ENCODE results near the gene LINGO3. TPM values are rescaled to one million over a fixed set of nuclear protein-coding genes. Genes with fewer than 3 reads are reported as not detected.

Gene LINGO3
- total and polyA plus RNA-seq, 10 of the 15 experiments (the other 5 are each of a cell fraction or from before 2014, with no cell fraction given), result 0.09 to 2.0 (median 0.40) TPM; not detected in 5

- Histone ChIP-seq H3K27me3 (replicated peaks in 1 of 2; ENCODE audit: control insufficient read depth in 2 of 2, insufficient read depth in 2 of 2, low read length in 1 of 2) (no peaks in the 10 kb centered on the region), H3K9me3 (replicated peaks; ENCODE audit: control insufficient read depth, insufficient read depth, low read length) (no peaks in the 10 kb centered on the region), H3K4me2 (ENCODE audit: control insufficient read depth, insufficient read depth) (peak overlapping the region; percentile 98), H2AFZ (ENCODE audit: control insufficient read depth, low read depth, low read length) (peak overlapping the region; percentile 32), H3K9ac (ENCODE audit: control insufficient read depth, insufficient read depth, low read length) (peak overlapping the region; percentile 35), H3K36me3 (ENCODE audit: control insufficient read depth in 2 of 2, insufficient read depth in 2 of 2, low read length in 1 of 2) (no peaks in the 10 kb centered on the region), H3K4me1 (ENCODE audit: control insufficient read depth, insufficient read depth, low read length) (peaks cover 30% of the 10 kb centered on the region), H4K20me1 (ENCODE audit: control insufficient read depth, insufficient read depth) (no peaks in the 10 kb centered on the region), H3K79me2 (ENCODE audit: control insufficient read depth, insufficient read depth, low read length) (no peaks in the 10 kb centered on the region; the same call in 1 of the 2 replicates), H3K27ac (ENCODE audit: control insufficient read depth, insufficient read depth) (peak overlapping the region; percentile 74), H3K4me3 (peak overlapping the region; percentile 65)
- ATAC-seq (peak; percentile 45), FAIRE-seq (no peak), DNase-seq (ENCODE audit: low read depth, low spot score) (no peak)
- ChIA-PET CTCF (interaction anchor here (0.6 to 2.5 kb wide), 8 partner anchors 15 to 348 kb away, joined by 3 to 13 read pairs (median 4); no protein-coding TSS in a partner anchor), RAD21 (ENCODE audit: unreplicated experiment) (interaction anchor here (0.6 to 1.7 kb wide), 13 partner anchors 8 to 392 kb away, joined by 3 to 10 read pairs (median 4); partner anchors contain the start of genes LSM7 and SPPL2B), POLR2A (interaction anchor here (0.5 to 1.5 kb wide), 7 partner anchors 17 to 197 kb away, joined by 3 to 8 read pairs (median 4); partner anchors contain the start of genes LSM7 and SPPL2B), SMC1A (ENCODE audit: uncharacterized antibody, unreplicated experiment) (interaction anchor here (0.9 to 2.9 kb wide), 6 partner anchors 14 to 117 kb away, joined by 3 to 11 read pairs (median 6); no protein-coding TSS in a partner anchor)
- TF ChIP-seq RFX5 (IDR thresholded peaks at IDR 0.05; ENCODE audit: low read depth, low read length) (no peak), NR2F1 (conservative IDR thresholded peaks at IDR 0.05) (peak; percentile 19; the same call in 1 of the 2 replicates), LARP7 (IDR thresholded peaks at IDR 0.05) (0 out of 2 replicates have a peak, but pooled peaks have one; percentile 28), BACH1 (IDR thresholded peaks at IDR 0.05; ENCODE audit: borderline replicate concordance) (peak; percentile 60), HDGF (IDR thresholded peaks at IDR 0.05) (peak; percentile 86), CUX1 (IDR thresholded peaks at IDR 0.05; ENCODE audit: insufficient replicate concordance, low read depth, low read length) (no peak), BHLHE40 (IDR thresholded peaks at IDR 0.05; ENCODE audit: borderline replicate concordance in 1 of 2, low read depth in 2 of 2, low read length in 1 of 2) (peak in 1 of 2 experiments; percentile 36; a peak in 1 of 4 replicates), CHD2 (IDR thresholded peaks at IDR 0.05; ENCODE audit: borderline replicate concordance, low read depth, low read length) (0 out of 2 replicates have a peak, but pooled peaks have one; percentile 4), POLR2AphosphoS5 (IDR thresholded peaks at IDR 0.05; ENCODE audit: low read length) (peak; percentile 64)
- TF ChIP-seq, protein P1, sequence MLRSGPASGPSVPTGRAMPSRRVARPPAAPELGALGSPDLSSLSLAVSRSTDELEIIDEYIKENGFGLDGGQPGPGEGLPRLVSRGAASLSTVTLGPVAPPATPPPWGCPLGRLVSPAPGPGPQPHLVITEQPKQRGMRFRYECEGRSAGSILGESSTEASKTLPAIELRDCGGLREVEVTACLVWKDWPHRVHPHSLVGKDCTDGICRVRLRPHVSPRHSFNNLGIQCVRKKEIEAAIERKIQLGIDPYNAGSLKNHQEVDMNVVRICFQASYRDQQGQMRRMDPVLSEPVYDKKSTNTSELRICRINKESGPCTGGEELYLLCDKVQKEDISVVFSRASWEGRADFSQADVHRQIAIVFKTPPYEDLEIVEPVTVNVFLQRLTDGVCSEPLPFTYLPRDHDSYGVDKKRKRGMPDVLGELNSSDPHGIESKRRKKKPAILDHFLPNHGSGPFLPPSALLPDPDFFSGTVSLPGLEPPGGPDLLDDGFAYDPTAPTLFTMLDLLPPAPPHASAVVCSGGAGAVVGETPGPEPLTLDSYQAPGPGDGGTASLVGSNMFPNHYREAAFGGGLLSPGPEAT (IDR thresholded peaks at IDR 0.05; ENCODE audit: low read depth), result peak; percentile 72
- intact Hi-C loops (cut with micrococcal nuclease; ENCODE audit: unreplicated experiment) (loop anchor here (1.0 kb wide), 1 partner anchor 39 kb away; the partner anchor contains the start of genes LSM7 and SPPL2B), in situ Hi-C loops (cut with MboI) (no loop called here)
- BruUV-seq (replicated peaks), result no TSS peak
- WGBS (ENCODE audit: insufficient coverage, insufficient replicate concordance, low lambda C conversion rate, missing lambda C conversion rate), result 17% methylated on average over 27 of the region's 28 CpGs
Measured at GRCh38 chr19:2288818-2289713, 18.9 kb downstream of the LINGO3 start.

Data from GM12878 (cell line).